HepG2 (cell line): ENCODE results near the gene OR2V2. TPM values are rescaled to one million over a fixed set of nuclear protein-coding genes. Genes with fewer than 3 reads are reported as not detected.

Source experiments
- ARNTL ChIP-seq: sonication (generic); formaldehyde crosslinking; IDR thresholded peaks from 2 replicates; pipeline ENCODE4 v1.4.0; 2020; ENCODE audit warnings: mild to moderate bottlenecking, missing genetic modification reagents
- GABPA ChIP-seq, 2 experiments: IDR thresholded peaks; 2 replicates each; pipeline ENCODE4 v1.6.1; 2011 to 2016; ENCODE audit warnings: low read depth in 2 of 2, low read length in 1 of 2, missing biosample characterization in 1 of 2, missing genetic modification characterization in 1 of 2
- PAXIP1 ChIP-seq: sonication (generic); formaldehyde crosslinking; conservative IDR thresholded peaks from 2 replicates; pipeline ENCODE4 v1.4.0; 2020; ENCODE audit warnings: mild to moderate bottlenecking, missing genetic modification reagents, moderate library complexity
- ZBED4 ChIP-seq: sonication (generic); formaldehyde crosslinking; IDR thresholded peaks from 2 replicates; pipeline ENCODE4 v1.4.0; 2020; ENCODE audit warnings: missing genetic modification reagents, borderline replicate concordance
- polyA plus RNA-seq, 8 experiments: library from polyadenylated mRNA; depleted of rRNA in 3 of 8; stranded (reverse) in 7 of 8; unstranded in 1 of 8; fragments of >200 nt; fragmentation: Illumina TruSeq in 4 of 8; extraction: Trizol in 4 of 8; gene quantifications; 2 replicates each; pipeline versions ENCODE4 v1.2.1 to v1.2.3, GENCODE V29; 2011 to 2016; ENCODE audit warnings: low read depth in 4 of 8, missing spikeins in 1 of 8, mixed read lengths in 1 of 8; ENCODE audit not compliant: insufficient read depth in 1 of 8
- total RNA-seq, 5 experiments: library from RNA; depleted of rRNA; stranded (reverse); fragments of >200 nt; fragmentation: Illumina TruSeq; extraction: Trizol; gene quantifications; 2 replicates each; pipeline ENCODE4 v1.2.3, GENCODE V29; 2016; ENCODE audit warnings: low read depth in 1 of 5
- TF ChIP-seq, protein P1 (sequence below): sonication (generic); formaldehyde crosslinking; conservative IDR thresholded peaks from 2 replicates; pipeline ENCODE4 v1.4.0; 2020; ENCODE audit warnings: missing genetic modification reagents
- TF ChIP-seq, protein P2 (sequence below): sonication (generic); formaldehyde crosslinking; IDR thresholded peaks from 2 replicates; pipeline ENCODE4 v1.5.1; 2020; ENCODE audit warnings: mild to moderate bottlenecking, missing genetic modification reagents, moderate library complexity
- TF ChIP-seq, protein P3 (sequence below): IDR thresholded peaks from 2 replicates; pipeline ENCODE4 v1.6.1; 2012; ENCODE audit warnings: low read depth, low read length, improper control_type of control experiment
- TF ChIP-seq, protein P4 (sequence below): sonication (generic); formaldehyde crosslinking; conservative IDR thresholded peaks from 2 replicates; pipeline ENCODE4 v1.8.1; 2023; ENCODE audit warnings: missing genetic modification reagents

OR2V2 gene
- total and polyA plus RNA-seq, 2 of the 13 experiments (the other 11 are each of a cell fraction or from before 2014, with no cell fraction given) = not detected

- TF ChIP-seq, protein P1, sequence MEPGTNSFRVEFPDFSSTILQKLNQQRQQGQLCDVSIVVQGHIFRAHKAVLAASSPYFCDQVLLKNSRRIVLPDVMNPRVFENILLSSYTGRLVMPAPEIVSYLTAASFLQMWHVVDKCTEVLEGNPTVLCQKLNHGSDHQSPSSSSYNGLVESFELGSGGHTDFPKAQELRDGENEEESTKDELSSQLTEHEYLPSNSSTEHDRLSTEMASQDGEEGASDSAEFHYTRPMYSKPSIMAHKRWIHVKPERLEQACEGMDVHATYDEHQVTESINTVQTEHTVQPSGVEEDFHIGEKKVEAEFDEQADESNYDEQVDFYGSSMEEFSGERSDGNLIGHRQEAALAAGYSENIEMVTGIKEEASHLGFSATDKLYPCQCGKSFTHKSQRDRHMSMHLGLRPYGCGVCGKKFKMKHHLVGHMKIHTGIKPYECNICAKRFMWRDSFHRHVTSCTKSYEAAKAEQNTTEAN (CRISPR knock-in tag) = no peak
- TF ChIP-seq, protein P2, sequence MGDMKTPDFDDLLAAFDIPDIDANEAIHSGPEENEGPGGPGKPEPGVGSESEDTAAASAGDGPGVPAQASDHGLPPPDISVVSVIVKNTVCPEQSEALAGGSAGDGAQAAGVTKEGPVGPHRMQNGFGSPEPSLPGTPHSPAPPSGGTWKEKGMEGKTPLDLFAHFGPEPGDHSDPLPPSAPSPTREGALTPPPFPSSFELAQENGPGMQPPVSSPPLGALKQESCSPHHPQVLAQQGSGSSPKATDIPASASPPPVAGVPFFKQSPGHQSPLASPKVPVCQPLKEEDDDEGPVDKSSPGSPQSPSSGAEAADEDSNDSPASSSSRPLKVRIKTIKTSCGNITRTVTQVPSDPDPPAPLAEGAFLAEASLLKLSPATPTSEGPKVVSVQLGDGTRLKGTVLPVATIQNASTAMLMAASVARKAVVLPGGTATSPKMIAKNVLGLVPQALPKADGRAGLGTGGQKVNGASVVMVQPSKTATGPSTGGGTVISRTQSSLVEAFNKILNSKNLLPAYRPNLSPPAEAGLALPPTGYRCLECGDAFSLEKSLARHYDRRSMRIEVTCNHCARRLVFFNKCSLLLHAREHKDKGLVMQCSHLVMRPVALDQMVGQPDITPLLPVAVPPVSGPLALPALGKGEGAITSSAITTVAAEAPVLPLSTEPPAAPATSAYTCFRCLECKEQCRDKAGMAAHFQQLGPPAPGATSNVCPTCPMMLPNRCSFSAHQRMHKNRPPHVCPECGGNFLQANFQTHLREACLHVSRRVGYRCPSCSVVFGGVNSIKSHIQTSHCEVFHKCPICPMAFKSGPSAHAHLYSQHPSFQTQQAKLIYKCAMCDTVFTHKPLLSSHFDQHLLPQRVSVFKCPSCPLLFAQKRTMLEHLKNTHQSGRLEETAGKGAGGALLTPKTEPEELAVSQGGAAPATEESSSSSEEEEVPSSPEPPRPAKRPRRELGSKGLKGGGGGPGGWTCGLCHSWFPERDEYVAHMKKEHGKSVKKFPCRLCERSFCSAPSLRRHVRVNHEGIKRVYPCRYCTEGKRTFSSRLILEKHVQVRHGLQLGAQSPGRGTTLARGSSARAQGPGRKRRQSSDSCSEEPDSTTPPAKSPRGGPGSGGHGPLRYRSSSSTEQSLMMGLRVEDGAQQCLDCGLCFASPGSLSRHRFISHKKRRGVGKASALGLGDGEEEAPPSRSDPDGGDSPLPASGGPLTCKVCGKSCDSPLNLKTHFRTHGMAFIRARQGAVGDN (CRISPR knock-in tag) = peak; percentile 44; the same call in 1 of the 2 replicates
- TF ChIP-seq, protein P3, sequence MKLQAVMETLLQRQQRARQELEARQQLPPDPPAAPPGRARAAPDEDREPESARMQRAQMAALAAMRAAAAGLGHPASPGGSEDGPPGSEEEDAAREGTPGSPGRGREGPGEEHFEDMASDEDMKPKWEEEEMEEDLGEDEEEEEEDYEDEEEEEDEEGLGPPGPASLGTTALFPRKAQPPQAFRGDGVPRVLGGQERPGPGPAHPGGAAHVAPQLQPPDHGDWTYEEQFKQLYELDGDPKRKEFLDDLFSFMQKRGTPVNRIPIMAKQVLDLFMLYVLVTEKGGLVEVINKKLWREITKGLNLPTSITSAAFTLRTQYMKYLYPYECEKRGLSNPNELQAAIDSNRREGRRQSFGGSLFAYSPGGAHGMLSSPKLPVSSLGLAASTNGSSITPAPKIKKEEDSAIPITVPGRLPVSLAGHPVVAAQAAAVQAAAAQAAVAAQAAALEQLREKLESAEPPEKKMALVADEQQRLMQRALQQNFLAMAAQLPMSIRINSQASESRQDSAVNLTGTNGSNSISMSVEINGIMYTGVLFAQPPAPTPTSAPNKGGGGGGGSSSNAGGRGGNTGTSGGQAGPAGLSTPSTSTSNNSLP = no peak
- TF ChIP-seq ARNTL (CRISPR knock-in tag) (0 out of 2 replicates have a peak, but pooled peaks have one; percentile 29), PAXIP1 (CRISPR knock-in tag) (peak; percentile 36; the same call in 1 of the 2 replicates), GABPA (IDR thresholded peaks at IDR 0.05; ENCODE audit: low read depth, low read length) (no peak), GABPA (CRISPR knock-in tag; IDR thresholded peaks at IDR 0.05; ENCODE audit: low read depth) (no peak), ZBED4 (CRISPR knock-in tag) (no peak)
- TF ChIP-seq, protein P4, sequence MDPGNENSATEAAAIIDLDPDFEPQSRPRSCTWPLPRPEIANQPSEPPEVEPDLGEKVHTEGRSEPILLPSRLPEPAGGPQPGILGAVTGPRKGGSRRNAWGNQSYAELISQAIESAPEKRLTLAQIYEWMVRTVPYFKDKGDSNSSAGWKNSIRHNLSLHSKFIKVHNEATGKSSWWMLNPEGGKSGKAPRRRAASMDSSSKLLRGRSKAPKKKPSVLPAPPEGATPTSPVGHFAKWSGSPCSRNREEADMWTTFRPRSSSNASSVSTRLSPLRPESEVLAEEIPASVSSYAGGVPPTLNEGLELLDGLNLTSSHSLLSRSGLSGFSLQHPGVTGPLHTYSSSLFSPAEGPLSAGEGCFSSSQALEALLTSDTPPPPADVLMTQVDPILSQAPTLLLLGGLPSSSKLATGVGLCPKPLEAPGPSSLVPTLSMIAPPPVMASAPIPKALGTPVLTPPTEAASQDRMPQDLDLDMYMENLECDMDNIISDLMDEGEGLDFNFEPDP (CRISPR knock-in tag) = no peak
Observed at GRCh38 chr5:181181650-181182565, 34.5 kb downstream of the OR2V2 start (continued).
